Measurements from ENCODE around the gene LANCL3. TPM values are rescaled to one million over a fixed set of nuclear protein-coding genes. Genes with fewer than 3 reads are reported as not detected.

The LANCL3 gene
- polyA plus RNA-seq, 3 donors: 0.01 to 0.12 TPM; not detected in 1

GRCh38 chrX:37599729-37600128 lies 28.3 kb downstream of the LANCL3 start:
- no peak overlapping the region for H2AFZ ChIP-seq (ENCODE audit: insufficient read depth, low read depth, low read length, poor library complexity, severe bottlenecking)
- intact Hi-C loops (cut with micrococcal nuclease): no loop called here
- no peak for TF ChIP-seq CTCF (IDR thresholded peaks at IDR 0.05)
- H3K36me3 Mint-ChIP-seq: no peaks in the 10 kb centered on the region
- H3K27me3 Mint-ChIP-seq (ENCODE audit: low read depth in 3 of 3): peaks cover 0 to 5% (median 2%) of the 10 kb centered on the region in 3 donors
- no CpG with 5 or more reads among the region's 2 CpGs for WGBS (ENCODE audit: insufficient coverage)
- H3K4me1 ChIP-seq (ENCODE audit: control insufficient read depth in 1 of 2, insufficient read depth in 2 of 2, low read length in 2 of 2): peaks cover 0 to 3% of the 10 kb centered on the region in 2 donors
- no peaks in the 10 kb centered on the region for H3K27me3 ChIP-seq (ENCODE audit: control insufficient read depth in 2 of 2, insufficient read depth in 2 of 2, low read length in 2 of 2)
- no peak overlapping the region for H3K4me2 ChIP-seq (replicated peaks; ENCODE audit: extremely low read depth, low read length, poor library complexity, severe bottlenecking)
- H3K9me3 ChIP-seq (replicated peaks in 1 of 2; ENCODE audit: control insufficient read depth in 1 of 2, insufficient read depth in 1 of 2, low read length in 2 of 2): no peaks in the 10 kb centered on the region
- no peak overlapping the region for H3K27ac ChIP-seq (ENCODE audit: low read depth in 1 of 2, low read length in 2 of 2)
- no peak overlapping the region for H3K27ac Mint-ChIP-seq
- H3K4me3 Mint-ChIP-seq: no peak overlapping the region
- no peaks in the 10 kb centered on the region for H3K79me2 ChIP-seq (ENCODE audit: insufficient read depth, low read length)
- no peaks in the 10 kb centered on the region for H3K36me3 ChIP-seq (replicated peaks in 1 of 2; ENCODE audit: control insufficient read depth in 1 of 2, insufficient read depth in 2 of 2, low read length in 2 of 2)
- peaks cover 3% of the 10 kb centered on the region for H3K4me1 Mint-ChIP-seq
- no peak overlapping the region for H3K9ac ChIP-seq (ENCODE audit: insufficient read depth, low read length, poor library complexity, severe bottlenecking)
- DNase-seq: no peak
- H3K9me3 Mint-ChIP-seq: no peaks in the 10 kb centered on the region
- H3K4me3 ChIP-seq (replicated peaks in 1 of 3; ENCODE audit: low read depth in 2 of 3, low read length in 3 of 3): no peak overlapping the region
- H4K20me1 ChIP-seq (ENCODE audit: insufficient read depth, low read length): no peaks in the 10 kb centered on the region

- intact Hi-C loops (cut with micrococcal nuclease): no loop called here
- no peak for DNase-seq
- Histone ChIP-seq H4K20me1 (ENCODE audit: insufficient read depth, low read length) (no peaks in the 10 kb centered on the region), H3K27me3 (ENCODE audit: control insufficient read depth in 2 of 2, insufficient read depth in 2 of 2, low read length in 2 of 2) (no peaks in the 10 kb centered on the region), H3K4me2 (replicated peaks; ENCODE audit: extremely low read depth, low read length, poor library complexity, severe bottlenecking) (no peak overlapping the region), H3K4me3 (replicated peaks in 1 of 3; ENCODE audit: low read depth in 2 of 3, low read length in 3 of 3) (no peak overlapping the region), H3K79me2 (ENCODE audit: insufficient read depth, low read length) (no peaks in the 10 kb centered on the region), H3K4me1 (ENCODE audit: control insufficient read depth in 1 of 2, insufficient read depth in 2 of 2, low read length in 2 of 2) (no peaks in the 10 kb centered on the region), H3K9me3 (replicated peaks in 1 of 2; ENCODE audit: control insufficient read depth in 1 of 2, insufficient read depth in 1 of 2, low read length in 2 of 2) (no peaks in the 10 kb centered on the region), H3K27ac (ENCODE audit: low read depth in 1 of 2, low read length in 2 of 2) (no peak overlapping the region), H3K9ac (ENCODE audit: insufficient read depth, low read length, poor library complexity, severe bottlenecking) (no peak overlapping the region), H3K36me3 (replicated peaks in 1 of 2; ENCODE audit: control insufficient read depth in 1 of 2, insufficient read depth in 2 of 2, low read length in 2 of 2) (no peaks in the 10 kb centered on the region), H2AFZ (ENCODE audit: insufficient read depth, low read depth, low read length, poor library complexity, severe bottlenecking) (no peak overlapping the region)
- 100% methylated on average over 1 of the region's 1 CpG for WGBS (ENCODE audit: insufficient coverage)
- Mint-ChIP-seq H3K4me1 (no peaks in the 10 kb centered on the region), H3K36me3 (no peaks in the 10 kb centered on the region), H3K4me3 (no peak overlapping the region), H3K9me3 (no peaks in the 10 kb centered on the region), H3K27me3 (ENCODE audit: low read depth in 3 of 3) (peaks cover 1 to 5% (median 2%) of the 10 kb centered on the region in 3 donors), H3K27ac (peak overlapping the region in 1 of 7 donors; percentile 31)
- no peak for TF ChIP-seq CTCF (IDR thresholded peaks at IDR 0.05)
Observed at GRCh38 chrX:37603938-37604409, 32.5 kb downstream of the LANCL3 start.
